ENCODE data around the gene CCDC149.

CCDC149 gene

GRCh38 chr4:24775750-24776149 is 137.1 kb downstream of the CCDC149 start:
- no peak for TF ChIP-seq POLR2AphosphoS5 (IDR thresholded peaks at IDR 0.05; ENCODE audit: low read depth, low read length)
- TF ChIP-seq REST (IDR thresholded peaks at IDR 0.05; ENCODE audit: insufficient read depth in 1 of 2, low read depth in 2 of 2, low read length in 2 of 2): no peak
- no peak for TF ChIP-seq FOXP2 (optimal IDR thresholded peaks at IDR 0.05; ENCODE audit: borderline replicate concordance, extremely low read depth, extremely low read length, insufficient read depth)
- no peak for TF ChIP-seq TAF1 (IDR thresholded peaks at IDR 0.05; ENCODE audit: borderline replicate concordance, insufficient read depth, low read length)
- TF ChIP-seq SIN3A (IDR thresholded peaks at IDR 0.05; ENCODE audit: borderline replicate concordance, insufficient read depth, low read length): no peak

- no peak for TF ChIP-seq FOXP2 (optimal IDR thresholded peaks at IDR 0.05; ENCODE audit: borderline replicate concordance, extremely low read depth, extremely low read length, insufficient read depth)
- TF ChIP-seq REST (IDR thresholded peaks at IDR 0.05; ENCODE audit: insufficient read depth in 1 of 2, low read depth in 2 of 2, low read length in 2 of 2): no peak
- TF ChIP-seq SIN3A (IDR thresholded peaks at IDR 0.05; ENCODE audit: borderline replicate concordance, insufficient read depth, low read length): no peak
- TF ChIP-seq TAF1 (IDR thresholded peaks at IDR 0.05; ENCODE audit: borderline replicate concordance, insufficient read depth, low read length): no peak
- no peak for TF ChIP-seq POLR2AphosphoS5 (IDR thresholded peaks at IDR 0.05; ENCODE audit: low read depth, low read length)
These were observed 137.7 kb downstream of the CCDC149 start for GRCh38 chr4:24775032-24775605.

- no peak for TF ChIP-seq REST (IDR thresholded peaks at IDR 0.05; ENCODE audit: insufficient read depth in 1 of 2, low read depth in 2 of 2, low read length in 2 of 2)
- TF ChIP-seq FOXP2 (optimal IDR thresholded peaks at IDR 0.05; ENCODE audit: borderline replicate concordance, extremely low read depth, extremely low read length, insufficient read depth): no peak
- no peak for TF ChIP-seq TAF1 (IDR thresholded peaks at IDR 0.05; ENCODE audit: borderline replicate concordance, insufficient read depth, low read length)
- no peak for TF ChIP-seq POLR2AphosphoS5 (IDR thresholded peaks at IDR 0.05; ENCODE audit: low read depth, low read length)
- TF ChIP-seq SIN3A (IDR thresholded peaks at IDR 0.05; ENCODE audit: borderline replicate concordance, insufficient read depth, low read length): no peak
These were observed 138.4 kb downstream of the CCDC149 start for GRCh38 chr4:24774452-24774851.

- no peak for TF ChIP-seq FOXP2 (optimal IDR thresholded peaks at IDR 0.05; ENCODE audit: borderline replicate concordance, extremely low read depth, extremely low read length, insufficient read depth)
- no peak for TF ChIP-seq REST (IDR thresholded peaks at IDR 0.05; ENCODE audit: insufficient read depth in 1 of 2, low read depth in 2 of 2, low read length in 2 of 2)
- TF ChIP-seq POLR2AphosphoS5 (IDR thresholded peaks at IDR 0.05; ENCODE audit: low read depth, low read length): no peak
- no peak for TF ChIP-seq TAF1 (IDR thresholded peaks at IDR 0.05; ENCODE audit: borderline replicate concordance, insufficient read depth, low read length)
- no peak for TF ChIP-seq SIN3A (IDR thresholded peaks at IDR 0.05; ENCODE audit: borderline replicate concordance, insufficient read depth, low read length)
These were observed 139.9 kb downstream of the CCDC149 start for GRCh38 chr4:24772952-24773351.
